Stimulated activated CD8-positive, alpha-beta memory T cell treated with anti-CD3 and anti-CD28 coated beads, Interleukin-12 subunit alpha, Interleukin-12 subunit beta, amount 100 ng/mL, for 24 hours (primary cell): ENCODE results near the gene KLF6.

Experiments
- DNase-seq: peaks from one replicate; pipeline ENCODE4 v3.0.0-alpha.2; 2020; ENCODE audit errors: extremely low read depth

The KLF6 gene

DNA sequence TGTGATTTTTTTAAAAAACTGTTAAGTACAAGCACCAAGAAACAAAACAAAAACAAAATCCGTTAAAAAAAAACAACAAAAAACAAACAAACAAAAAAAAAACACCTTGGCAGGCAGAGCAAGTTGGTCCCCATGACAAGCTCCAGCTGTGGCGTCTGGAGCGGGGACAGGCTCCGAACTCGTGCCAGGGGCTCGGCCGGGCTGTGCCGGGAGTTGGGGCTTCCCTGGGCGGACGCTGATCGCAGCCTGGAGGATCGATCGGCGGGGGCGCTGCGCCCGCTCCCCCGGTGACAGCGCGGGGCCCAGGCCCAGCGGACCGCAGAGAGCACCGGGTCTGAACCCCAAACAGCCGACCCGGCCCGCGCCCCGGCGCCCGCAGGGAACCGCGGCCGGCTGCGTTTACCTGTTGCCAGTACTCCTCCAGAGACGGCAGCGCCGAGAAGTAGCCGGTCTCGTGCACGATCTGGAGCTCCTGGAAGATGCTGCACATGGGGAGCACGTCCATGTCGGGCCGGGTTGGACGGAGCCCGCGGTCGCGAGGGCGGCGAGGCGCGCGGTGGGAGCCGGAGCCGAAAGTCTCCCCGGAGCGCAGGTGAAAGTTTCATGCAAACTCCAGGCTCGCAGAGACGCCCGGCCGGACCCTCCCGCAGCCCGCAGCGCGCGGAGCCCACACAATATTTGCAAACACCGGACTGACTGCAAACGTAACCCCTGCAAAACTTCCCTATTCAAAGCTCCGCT, at the start of gene KLF6:
Gene KLF6 (minus strand): TSS at position 700 of the 741 bp plus-strand sequence. CDS start 195 bp downstream, at position 505.
- DNase-seq, result no peak

DNA sequence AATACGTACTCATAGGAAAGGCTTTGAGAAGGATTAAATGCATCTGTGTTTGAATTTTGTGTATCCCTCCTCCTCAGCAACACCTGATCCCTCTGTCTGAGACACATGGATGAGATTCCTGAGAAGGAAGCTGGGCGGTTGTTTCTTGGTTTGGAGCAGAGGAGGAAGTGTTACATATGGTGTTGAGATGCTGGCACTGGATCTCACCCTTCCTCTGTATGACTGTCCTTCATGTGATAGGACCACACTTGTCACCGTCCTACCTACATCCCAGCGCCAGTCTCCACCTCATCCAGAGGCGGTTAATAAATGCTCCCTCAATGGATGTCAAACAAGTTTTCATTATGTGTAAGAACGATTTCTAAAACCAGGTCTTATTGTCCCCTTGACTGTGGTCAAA, 49.4 kb upstream of the KLF6 start:
- no peak for DNase-seq

DNA sequence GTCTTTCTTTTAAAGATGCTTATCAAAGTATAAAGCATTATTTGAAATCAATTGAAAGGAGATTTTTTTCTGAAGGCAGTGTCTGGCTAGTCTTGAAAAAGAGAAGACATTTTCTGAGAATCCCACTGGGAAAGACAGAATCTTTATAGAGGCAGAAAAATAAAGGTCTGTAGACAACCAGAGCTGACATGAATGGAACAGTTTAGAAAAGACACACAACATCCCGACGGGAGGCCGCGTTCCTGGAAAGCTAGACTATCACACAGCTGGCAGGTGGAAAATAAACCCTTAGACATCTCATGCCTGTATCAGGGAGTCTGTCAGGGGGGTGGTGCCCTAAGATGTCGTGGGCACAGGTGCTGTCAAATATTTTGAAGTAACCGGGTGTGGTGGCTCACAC, 48.0 kb upstream of the KLF6 start:
- no peak for DNase-seq

DNA sequence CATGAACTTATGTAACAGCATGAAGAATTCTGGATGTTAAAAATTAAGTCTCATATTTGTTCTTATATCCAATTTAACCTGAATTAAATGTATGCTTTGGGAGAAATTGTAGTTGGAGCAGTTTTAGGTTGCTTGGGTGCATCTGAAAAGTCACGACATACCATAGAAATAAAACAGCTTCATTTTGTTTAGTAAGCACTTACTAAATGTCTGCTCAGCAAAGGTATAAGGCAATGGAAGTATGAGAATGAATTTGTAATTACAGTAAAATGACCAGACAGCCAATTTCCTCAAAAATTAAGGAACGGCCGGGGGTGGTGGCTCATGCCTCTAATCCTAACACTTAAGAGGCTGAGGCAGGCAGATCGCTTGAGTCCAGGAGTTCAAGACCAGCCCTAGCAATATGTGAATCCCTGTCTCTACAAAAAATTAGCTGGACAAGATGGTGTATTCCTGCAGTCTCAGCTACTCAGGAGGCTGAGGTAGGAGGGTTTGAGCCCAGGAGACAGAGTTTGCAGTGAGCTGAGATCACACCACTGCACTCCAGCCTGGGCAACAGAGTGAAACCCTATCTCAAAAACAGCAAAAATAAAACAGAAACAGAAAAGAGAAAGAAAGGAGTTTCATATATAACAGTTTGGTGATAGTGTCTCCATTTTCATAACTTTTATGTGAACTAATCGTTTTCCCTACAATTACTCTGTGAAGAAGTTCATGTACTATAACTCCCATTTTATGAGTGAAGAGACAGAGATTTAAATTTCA, 47.2 kb upstream of the KLF6 start:
- DNase-seq, result no peak

DNA sequence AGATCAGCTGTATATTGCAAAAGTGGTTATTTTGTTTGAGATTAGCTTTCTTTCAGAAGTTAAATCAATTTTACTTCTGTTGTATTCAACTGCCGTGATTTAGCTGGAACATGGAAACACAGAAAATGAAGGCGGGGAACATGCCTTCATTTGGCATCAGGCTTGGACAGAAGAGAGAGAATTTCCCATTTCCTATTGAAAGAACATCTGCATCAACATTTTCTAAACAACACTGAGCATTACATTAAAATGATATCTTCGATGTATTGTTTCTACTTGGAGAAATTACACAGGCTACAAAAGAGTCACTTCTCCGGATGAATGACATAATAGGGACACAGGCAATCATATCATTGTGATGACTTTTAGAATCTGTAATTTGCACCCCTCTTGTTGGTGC, 46.6 kb upstream of the KLF6 start:
- no peak for DNase-seq

DNA sequence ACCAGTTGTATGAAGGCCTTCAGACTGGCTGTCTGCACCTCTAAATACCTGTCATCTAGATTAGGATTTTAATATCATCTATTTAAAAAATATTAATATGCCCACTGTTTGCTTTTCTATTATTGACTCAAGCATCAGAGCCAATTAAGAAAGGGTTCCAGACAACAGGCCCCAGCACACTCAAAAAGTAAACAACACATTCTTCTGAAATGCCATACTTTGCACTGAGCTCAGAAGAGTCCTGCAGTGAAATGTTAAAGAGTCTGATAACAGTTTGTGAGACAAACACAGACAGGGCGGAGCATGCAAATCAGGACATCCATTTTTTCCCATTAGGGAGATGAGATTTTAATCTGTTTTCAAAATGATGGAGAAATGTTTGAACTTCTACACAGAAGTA, 45.9 kb upstream of the KLF6 start:
- no peak for DNase-seq

DNA sequence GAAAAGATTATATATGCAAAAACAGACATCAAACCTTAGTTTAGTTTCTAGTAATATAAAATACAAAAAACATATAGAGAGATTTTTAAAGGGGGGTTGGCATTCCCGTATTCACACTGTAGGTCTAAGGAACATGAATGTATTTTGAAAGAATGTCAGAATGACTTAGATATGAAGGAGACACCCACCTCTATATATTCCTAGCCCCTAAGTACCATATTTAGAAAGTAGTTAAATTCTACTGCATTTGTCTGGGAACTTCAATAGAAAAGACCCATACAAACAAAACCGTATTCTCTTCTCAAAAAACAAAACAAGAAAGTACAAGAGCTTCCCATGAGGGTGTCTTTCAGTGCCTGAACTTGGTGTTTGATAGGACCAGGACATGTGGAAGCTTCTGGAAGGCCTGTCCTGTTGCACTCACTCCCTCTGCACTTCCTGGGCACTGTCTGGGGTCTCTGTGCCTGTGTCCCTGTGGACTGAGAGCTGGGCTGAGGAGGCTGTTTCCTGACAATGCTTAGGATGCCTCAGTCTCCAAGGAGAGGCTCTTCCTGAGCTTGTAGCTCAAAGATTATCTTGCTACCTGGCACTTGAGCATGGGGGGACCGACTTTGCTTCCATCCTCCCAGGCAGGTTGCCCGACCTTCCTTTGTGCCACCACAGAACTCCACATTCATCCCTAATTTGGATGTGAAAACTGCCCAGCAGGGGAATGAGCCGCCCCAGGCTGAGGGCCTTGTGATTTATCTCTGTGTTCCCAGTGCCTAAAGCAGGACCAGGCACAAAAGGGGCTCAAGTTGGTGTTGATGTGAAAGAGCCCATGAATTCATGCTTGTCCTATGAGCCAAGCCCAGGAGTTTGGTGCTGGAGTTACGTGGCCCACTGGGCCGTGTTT, 44.4 kb upstream of the KLF6 start:
- DNase-seq, result no peak

DNA sequence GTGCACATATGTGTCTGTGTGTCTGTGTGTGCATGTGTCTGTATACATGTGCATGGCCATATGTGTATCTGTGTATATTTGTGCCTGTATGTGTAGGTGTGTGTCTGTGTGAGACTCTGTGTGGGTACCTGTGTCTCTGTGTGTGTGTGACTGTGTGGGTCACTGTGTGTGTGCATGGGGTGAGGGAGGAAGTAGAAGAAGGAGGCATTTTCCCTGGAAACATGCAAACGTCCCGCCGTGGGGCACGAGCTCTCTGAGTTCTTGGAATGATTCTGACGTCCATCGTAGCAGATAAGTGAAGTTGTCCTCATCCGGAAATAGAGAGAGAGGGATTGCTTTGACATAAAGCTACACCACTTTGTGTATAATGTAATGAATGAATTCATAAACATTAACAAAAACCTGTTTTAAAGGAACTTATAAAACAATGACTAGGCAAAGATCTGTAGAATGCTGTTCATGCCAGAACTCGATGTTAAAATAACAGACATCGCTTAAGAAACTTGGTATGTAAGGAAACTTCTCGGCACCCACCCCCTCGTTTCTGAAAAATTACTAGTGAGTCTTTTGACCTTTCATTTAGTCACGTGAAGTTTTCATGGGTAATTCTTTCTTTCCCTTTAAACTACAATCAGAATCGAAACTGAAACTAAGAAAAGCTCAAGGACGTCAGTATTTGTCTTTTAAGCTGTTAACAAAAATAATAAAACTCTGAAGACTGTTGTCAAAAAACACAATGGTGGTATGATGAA, 43.6 kb upstream of the KLF6 start:
- no peak for DNase-seq

DNA sequence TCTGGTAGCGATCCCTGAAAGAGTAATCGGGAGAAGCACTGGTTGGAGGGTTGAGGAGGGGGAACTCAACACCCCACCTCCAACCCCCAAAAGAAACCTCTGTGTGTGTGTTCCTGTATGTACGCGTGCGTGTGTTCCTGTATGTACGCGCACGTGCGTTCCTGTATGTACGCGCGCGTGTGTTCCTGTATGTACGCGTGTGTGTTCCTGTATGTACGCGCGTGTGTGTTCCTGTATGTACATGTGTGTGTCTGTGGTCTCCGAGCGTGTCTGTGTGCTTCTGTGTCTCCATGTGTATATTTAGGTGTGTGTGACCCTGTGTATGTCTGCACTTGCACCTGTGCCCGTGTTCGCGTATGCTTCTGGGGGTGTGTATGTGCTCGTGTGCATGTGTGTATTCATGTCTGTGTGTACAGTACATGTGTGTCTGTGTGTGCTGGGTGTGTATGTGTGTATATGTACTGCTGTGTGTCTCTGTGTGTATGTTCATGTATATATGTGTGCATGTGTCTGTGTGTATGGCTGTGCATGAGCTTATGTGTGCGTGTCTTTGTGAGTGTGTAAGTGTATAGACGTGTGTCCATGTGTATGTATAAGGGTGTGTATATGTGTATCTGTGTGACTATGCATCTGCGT, 42.9 kb upstream of the KLF6 start:
- no peak for DNase-seq

DNA sequence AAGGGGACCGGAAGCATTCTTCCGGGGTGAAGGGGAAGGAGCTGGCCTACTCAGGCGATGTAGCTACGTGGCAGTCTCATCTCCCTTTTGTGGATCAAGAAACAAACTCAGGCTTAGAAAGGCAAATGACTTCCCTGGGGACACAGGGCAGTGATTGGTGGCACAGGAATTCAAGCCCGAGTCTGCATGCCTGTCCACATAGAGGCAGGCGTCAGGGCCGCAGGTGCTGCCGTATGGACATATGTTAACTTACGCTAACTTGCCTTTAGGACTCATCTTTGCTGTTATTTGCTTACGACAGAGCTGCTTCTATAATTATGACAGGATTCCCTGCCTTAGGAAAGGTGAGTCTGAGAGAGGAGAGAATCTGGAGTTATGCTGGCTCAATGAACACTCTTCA, 42.3 kb upstream of the KLF6 start:
- no peak for DNase-seq

DNA sequence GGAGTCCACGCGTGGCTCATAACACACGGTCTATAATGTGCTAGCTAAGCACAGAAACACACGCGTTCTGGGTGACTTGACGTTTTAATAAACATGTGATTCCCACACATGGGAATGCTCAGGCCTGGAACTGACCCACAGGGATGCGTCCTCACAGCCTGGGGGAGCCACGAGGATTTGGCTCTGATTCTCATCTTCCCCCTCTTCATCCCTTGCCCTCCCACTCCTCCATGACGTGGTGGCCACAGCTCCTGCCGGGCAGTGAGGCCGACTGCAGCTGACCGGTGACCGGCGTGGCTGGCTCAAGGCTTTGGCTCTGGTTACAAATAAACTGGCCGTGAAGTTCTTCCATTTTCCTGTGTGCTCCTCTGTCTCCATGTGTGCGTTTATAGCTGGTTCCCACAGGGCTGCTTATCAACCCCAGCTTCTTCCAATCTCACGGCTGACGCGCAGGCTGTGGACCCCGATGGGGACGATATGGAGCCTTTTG, 40.9 kb upstream of the KLF6 start:
- no peak for DNase-seq

DNA sequence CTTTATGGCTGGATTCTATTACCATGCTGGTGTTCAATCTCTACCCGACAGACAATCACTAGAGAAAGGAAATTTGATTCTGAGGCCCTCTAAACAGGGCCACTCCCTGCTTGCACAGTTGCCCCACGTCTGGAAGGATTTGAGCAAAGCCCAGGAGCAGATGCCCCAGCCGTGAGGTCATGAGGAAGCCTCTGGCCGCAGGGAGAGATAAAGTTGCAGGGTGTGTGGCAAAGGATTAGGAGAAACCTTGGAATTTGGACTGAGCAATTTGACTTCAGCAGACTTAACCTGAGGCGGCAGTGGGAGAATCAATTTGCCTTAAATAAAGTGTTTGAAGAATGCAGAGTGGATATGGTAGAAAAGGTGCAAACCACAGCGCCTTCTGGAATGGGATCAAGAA, 40.2 kb upstream of the KLF6 start:
- no peak for DNase-seq

DNA sequence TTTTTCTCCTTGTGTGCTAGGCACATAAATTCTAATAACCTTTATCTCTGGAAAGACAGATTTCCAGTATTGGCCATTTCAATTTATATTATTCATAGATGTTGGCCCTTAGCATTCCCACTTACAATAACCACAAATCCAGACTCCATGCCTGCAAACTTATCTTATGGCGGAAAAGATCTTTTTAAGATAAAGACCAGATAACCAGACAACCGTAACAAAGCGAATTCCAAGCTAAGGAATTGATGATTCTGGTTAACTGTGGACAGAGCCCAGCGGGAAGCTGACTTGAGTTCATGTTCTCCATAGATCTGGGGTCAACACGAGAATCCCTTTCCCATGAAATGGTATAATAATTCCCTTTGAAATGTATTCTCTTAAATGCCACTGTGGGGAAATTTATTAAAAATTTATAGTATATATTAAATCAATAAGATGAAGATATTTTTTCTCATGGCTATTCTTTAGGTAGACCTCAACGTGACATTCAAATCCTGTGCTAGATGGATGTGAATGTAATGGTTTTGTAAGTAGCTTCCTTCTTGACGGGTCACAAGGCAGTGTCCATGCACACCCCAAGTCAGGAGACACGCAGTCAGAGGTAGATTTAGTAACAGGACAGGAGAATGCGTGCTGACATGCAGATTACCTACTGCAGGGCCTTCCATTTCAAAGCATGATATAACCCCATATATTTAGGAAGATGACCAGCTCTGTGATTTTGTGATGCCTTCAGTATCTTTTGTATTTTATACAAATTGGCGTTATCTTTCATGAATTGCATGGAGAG, 37.7 kb upstream of the KLF6 start:
- DNase-seq, result no peak

DNA sequence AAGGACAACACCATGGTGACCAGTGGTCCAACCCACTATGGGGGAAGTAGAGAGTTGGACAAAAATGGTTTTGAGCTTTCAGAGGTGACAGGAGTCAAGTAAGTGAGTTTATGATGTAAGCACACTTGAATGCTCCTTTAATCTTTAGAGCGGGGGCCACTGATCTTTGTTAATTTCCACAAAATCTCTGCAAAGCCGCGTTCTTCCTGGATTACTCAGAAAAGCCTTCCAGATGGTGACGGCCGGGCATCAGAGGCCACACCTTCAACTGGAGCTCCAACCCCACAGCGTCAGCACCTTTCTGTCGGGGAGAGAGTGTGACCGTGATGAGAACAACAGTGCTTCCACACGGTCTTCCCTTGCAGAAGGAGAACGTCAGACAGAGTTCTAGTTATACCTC, 35.2 kb upstream of the KLF6 start:
- DNase-seq, result no peak

DNA sequence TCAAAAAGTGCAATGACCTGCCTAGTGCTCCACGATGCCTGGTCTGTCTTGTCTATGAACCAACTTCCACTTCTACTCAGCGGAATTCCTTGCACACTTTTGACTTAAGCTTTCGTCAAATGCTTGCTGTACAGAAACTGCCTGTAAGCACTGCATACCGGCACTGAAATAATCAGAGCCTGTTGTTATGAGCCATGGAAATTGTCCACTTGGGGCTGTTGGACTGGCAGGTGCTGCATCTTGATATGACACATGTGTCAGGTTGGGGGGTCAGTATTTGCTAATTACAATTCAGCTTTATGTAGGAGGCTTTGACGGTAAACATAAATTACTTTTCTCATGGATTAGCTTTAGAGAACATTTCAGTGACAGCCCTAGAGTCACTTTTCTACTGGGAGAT, 32.0 kb upstream of the KLF6 start:
- DNase-seq, result no peak

DNA sequence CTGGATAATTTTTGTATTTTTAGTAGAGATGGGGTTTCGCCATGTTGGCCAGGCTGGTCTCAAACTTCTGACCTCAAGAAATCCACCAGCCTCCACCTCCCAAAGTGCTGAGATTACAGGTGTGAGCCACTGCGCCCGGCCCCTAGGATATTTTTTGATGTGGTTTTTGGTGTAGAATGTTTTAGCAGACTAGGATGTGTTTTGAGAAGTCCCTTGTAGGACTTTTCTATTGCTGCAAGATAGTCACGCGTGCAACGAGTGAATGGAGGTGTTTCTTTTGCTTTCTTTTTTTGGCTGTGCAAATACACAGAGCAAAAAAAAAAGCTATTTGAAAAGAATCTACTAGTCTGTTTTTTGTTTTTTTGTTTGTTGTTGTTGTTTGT, 29.8 kb upstream of the KLF6 start:
- no peak for DNase-seq

DNA sequence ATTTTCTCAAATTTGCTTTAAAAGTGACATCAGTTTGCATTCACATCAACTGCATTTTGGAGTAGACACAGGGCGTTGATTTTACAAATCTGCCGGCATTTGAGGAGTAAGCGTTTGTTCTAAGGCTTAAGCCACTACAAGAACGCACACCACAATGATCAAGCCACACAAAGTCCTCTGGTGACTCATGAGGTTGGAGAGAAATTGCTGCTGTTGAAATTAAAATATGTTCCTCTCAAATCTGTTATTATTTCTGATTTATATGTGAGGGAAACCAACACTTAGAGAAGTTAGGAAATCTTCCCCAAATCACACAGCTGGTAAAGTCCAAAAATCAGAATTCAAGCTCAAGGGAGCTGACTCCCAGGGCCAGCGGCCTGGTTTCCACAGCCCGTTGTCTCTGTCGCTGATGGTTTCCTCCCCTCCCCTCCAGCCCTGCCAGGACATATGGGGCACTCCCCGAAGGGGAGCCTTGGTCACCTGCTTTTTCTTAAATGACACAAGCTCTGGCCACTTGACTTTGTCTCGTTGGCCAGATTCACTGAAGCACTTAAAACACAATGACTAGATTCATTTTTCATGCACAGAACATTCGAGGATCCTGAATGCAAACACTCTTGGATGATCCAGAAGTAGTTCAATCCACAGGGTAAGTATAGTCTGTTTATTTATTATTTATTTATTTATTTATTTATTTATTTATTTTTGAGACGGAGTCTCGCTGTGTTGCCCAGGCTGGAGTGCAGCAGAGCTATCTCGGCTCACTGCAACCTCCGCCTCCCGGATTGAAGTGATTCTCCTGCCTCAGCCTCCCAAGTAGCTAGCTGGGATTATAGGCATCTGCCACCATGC, 29.2 kb upstream of the KLF6 start:
- DNase-seq, result no peak

DNA sequence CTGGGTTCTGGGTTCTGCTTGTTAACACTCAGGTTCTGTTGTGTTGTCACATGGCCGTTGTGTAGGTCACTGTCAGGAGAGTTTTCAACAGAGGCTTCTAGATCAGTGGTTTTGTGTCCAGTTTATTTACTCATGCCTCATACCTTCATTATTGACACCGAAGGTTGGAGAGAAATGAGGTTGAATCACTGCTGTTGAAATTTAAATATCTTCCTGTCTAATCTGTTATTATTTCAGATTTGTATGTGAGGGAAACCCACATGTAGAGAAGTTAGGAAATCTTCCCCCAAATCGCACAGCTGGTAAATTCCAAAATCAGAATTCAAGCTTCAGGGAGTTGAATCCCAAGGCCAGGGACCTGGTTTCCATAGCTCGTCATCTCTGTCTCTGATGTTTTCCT, 28.3 kb upstream of the KLF6 start:
- DNase-seq, result no peak

DNA sequence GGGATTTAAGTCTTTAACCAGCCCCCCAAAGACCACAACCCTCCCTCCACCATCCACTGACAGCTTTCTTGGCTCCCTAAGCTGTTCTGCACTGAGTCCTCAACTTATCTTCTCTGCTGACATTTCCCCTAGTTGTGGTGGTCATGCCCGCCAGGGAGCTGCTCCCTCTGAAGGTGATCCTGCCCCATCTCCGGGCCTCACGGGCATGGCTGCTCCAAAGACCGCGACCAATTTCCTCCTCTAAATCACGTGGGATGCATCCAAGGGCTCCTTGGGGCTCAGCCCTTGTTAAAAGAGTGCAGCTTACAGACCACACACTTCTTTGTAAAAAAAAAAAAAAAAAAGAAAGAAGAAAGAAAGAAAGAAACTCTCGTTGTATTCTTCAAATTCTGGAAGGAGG, 27.1 kb upstream of the KLF6 start:
- DNase-seq, result no peak
